Measurements from ENCODE around the gene SPECC1.

DNA sequence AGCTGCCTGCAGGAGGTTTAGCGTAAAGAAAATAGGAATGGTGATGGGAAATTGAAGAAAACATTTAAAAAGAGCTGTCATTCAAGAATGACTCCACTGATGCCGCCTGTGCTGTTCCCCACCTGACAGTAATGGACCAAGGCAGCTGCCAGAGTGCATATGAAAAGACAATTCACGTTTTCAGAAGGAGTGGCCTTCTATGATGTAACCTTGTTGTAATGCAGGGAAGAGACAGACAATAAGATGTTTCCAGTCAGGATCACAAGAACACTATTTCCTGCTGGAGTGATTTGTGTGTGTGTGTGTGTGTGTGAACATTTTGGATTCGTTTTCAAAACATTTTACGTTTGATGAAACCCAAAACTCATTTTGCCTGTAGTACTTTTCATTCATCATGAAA lies 254.4 kb downstream of the SPECC1 start:
- TF ChIP-seq, protein P1, sequence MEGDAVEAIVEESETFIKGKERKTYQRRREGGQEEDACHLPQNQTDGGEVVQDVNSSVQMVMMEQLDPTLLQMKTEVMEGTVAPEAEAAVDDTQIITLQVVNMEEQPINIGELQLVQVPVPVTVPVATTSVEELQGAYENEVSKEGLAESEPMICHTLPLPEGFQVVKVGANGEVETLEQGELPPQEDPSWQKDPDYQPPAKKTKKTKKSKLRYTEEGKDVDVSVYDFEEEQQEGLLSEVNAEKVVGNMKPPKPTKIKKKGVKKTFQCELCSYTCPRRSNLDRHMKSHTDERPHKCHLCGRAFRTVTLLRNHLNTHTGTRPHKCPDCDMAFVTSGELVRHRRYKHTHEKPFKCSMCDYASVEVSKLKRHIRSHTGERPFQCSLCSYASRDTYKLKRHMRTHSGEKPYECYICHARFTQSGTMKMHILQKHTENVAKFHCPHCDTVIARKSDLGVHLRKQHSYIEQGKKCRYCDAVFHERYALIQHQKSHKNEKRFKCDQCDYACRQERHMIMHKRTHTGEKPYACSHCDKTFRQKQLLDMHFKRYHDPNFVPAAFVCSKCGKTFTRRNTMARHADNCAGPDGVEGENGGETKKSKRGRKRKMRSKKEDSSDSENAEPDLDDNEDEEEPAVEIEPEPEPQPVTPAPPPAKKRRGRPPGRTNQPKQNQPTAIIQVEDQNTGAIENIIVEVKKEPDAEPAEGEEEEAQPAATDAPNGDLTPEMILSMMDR (conservative IDR thresholded peaks at IDR 0.05), result no peak
- no peak for TF ChIP-seq EZH2 (IDR thresholded peaks at IDR 0.05; ENCODE audit: low read depth)

Data from PC-9 (cell line).